Panc1 (cell line): ENCODE data around the gene PPFIA1.

ENCODE experiments used
- CTCF ChIP-seq: fragments of 450-650 bp; IDR thresholded peaks from 2 replicates; pipeline ENCODE4 v1.5.1; 2017; ENCODE audit warnings: mild to moderate bottlenecking
- POLR2AphosphoS5 ChIP-seq: IDR thresholded peaks from 2 replicates; pipeline ENCODE4 v1.6.1; 2012; ENCODE audit warnings: mild to moderate bottlenecking, low read depth, low read length, moderate library complexity
- REST ChIP-seq, 2 experiments: IDR thresholded peaks; 2 replicates each; pipeline ENCODE4 v1.6.1; 2011 to 2012; ENCODE audit warnings: low read depth in 2 of 2, control low read depth in 1 of 2, low read length in 1 of 2, mild to moderate bottlenecking in 1 of 2, moderate library complexity in 1 of 2; ENCODE audit not compliant: insufficient read depth in 1 of 2

- TF ChIP-seq REST (IDR thresholded peaks at IDR 0.05; ENCODE audit: insufficient read depth in 1 of 2, low read depth in 2 of 2, low read length in 1 of 2) (no peak), POLR2AphosphoS5 (no peak), CTCF (no peak)
Observed at GRCh38 chr11:70335511-70335910, 65.0 kb downstream of the PPFIA1 start.
